Hepatocyte (in vitro differentiated cells): ENCODE measurements around the gene KDELR3. TPM values are rescaled to one million over a fixed set of nuclear protein-coding genes. Genes with fewer than 3 reads are reported as not detected.

Source experiments
- DNase-seq: peaks from one replicate; pipeline ENCODE4 v3.0.0-alpha.2; 2016; ENCODE audit warnings: low spot score
- H2AFZ ChIP-seq: fragments of 200-600 bp; sonication (generic); 2 replicates; pipeline ENCODE4 v1.6.0; 2016; ENCODE audit warnings: antibody characterized with exemption, mild to moderate bottlenecking
- H3K27ac ChIP-seq: fragments of 200-600 bp; sonication (generic); 2 replicates; pipeline ENCODE4 v1.5.1; 2016; ENCODE audit warnings: mild to moderate bottlenecking
- H3K27me3 ChIP-seq: fragments of 200-600 bp; sonication (generic); 2 replicates; pipeline ENCODE4 v1.6.1; 2016
- H3K36me3 ChIP-seq: fragments of 200-600 bp; sonication (generic); replicated peaks from 2 replicates; pipeline ENCODE4 v1.5.1; 2016; ENCODE audit warnings: low read depth; ENCODE audit not compliant: insufficient read depth
- H3K4me1 ChIP-seq: fragments of 200-600 bp; sonication (generic); 2 replicates; pipeline ENCODE4 v1.5.1; 2016; ENCODE audit warnings: mild to moderate bottlenecking, moderate library complexity; ENCODE audit not compliant: insufficient read depth
- H3K4me2 ChIP-seq: fragments of 200-600 bp; sonication (generic); 2 replicates; pipeline ENCODE4 v1.6.0; 2016
- H3K4me3 ChIP-seq: fragments of 200-600 bp; sonication (generic); 2 replicates; pipeline ENCODE4 v1.5.1; 2016; ENCODE audit warnings: mild to moderate bottlenecking
- H3K79me2 ChIP-seq: fragments of 200-600 bp; sonication (generic); 2 replicates; pipeline ENCODE4 v1.6.0; 2017; ENCODE audit warnings: mild to moderate bottlenecking
- H3K9me2 ChIP-seq: fragments of 200-600 bp; sonication (generic); replicated peaks from 2 replicates; pipeline ENCODE4 v1.6.0; 2017; ENCODE audit warnings: mild to moderate bottlenecking; ENCODE audit not compliant: insufficient read depth
- H3K9me3 ChIP-seq: fragments of 200-600 bp; sonication (generic); 2 replicates; pipeline ENCODE4 v1.5.1; 2016; ENCODE audit warnings: low read depth, mild to moderate bottlenecking
- H4K20me1 ChIP-seq: fragments of 200-600 bp; sonication (generic); 2 replicates; pipeline ENCODE4 v1.6.0; 2016; ENCODE audit warnings: mild to moderate bottlenecking; ENCODE audit not compliant: insufficient read depth, poor library complexity, severe bottlenecking
- CTCF ChIP-seq: fragments of 200-600 bp; sonication (generic); IDR thresholded peaks from 2 replicates; pipeline ENCODE4 v1.5.1; 2016; ENCODE audit warnings: antibody characterized with exemption, mild to moderate bottlenecking; ENCODE audit not compliant: poor library complexity
- EZH2 ChIP-seq: fragments of 200-600 bp; sonication (generic); IDR thresholded peaks from 2 replicates; pipeline ENCODE4 v1.6.1; 2016; ENCODE audit warnings: antibody characterized with exemption, mild to moderate bottlenecking, borderline replicate concordance
- EZH2phosphoT487 ChIP-seq: fragments of 200-600 bp; sonication (generic); IDR thresholded peaks from one replicate; pipeline ENCODE4 v1.6.1; 2018; ENCODE audit warnings: antibody characterized with exemption, mild to moderate bottlenecking, low read depth, moderate library complexity; ENCODE audit not compliant: unreplicated experiment, severe bottlenecking
- whole genome bisulfite sequencing: methylation state at CpG from one replicate; pipeline ENCODE4 v1.1.6; 2016; ENCODE audit warnings: low lambda C conversion rate; ENCODE audit errors: missing lambda C conversion rate; 5-methylcytosine and 5-hydroxymethylcytosine counted together
- polyA plus RNA-seq: library from polyadenylated mRNA; unstranded; fragments of >200 nt; fragmentation: Nextera tagmentation; extraction: Ambion mirVana; gene quantifications from 2 replicates; pipeline ENCODE4 v1.2.1, GENCODE V29; 2016
- total RNA-seq: library from RNA; depleted of rRNA; stranded (reverse); fragments of >200 nt; gene quantifications from 2 replicates; pipeline ENCODE4 v1.2.3, GENCODE V29; 2014

The KDELR3 gene
- total and polyA plus RNA-seq, 2 experiments from 2014 or later = 92.4 to 171 TPM

- Histone ChIP-seq H3K27me3 (no peaks in the 10 kb centered on the region), H3K36me3 (no peaks in the 10 kb centered on the region), H3K9me3 (no peaks in the 10 kb centered on the region), H4K20me1 (no peaks in the 10 kb centered on the region), H2AFZ (no peak overlapping the region), H3K9me2 (no peaks in the 10 kb centered on the region), H3K4me3 (no peak overlapping the region), H3K4me2 (no peak overlapping the region), H3K27ac (no peak overlapping the region), H3K79me2 (no peaks in the 10 kb centered on the region), H3K4me1 (no peaks in the 10 kb centered on the region)
- TF ChIP-seq CTCF = no peak
- 70% methylated on average over 3 of the region's 3 CpGs for WGBS
- DNase-seq = peak; percentile 14
Observed at GRCh38 chr22:38523029-38523428, 55.1 kb downstream of the KDELR3 start.

GRCh38 chr22:38523479-38523878 lies 55.6 kb downstream of the KDELR3 start:
- H3K27me3 ChIP-seq = no peaks in the 10 kb centered on the region
- H4K20me1 ChIP-seq = no peaks in the 10 kb centered on the region
- H3K4me2 ChIP-seq = no peak overlapping the region
- H3K27ac ChIP-seq = no peak overlapping the region
- no peaks in the 10 kb centered on the region for H3K9me2 ChIP-seq
- no peaks in the 10 kb centered on the region for H3K36me3 ChIP-seq
- H3K4me3 ChIP-seq = no peak overlapping the region
- no peaks in the 10 kb centered on the region for H3K9me3 ChIP-seq
- 99% methylated on average over 5 of the region's 5 CpGs for WGBS
- DNase-seq = no peak
- no peak overlapping the region for H2AFZ ChIP-seq
- TF ChIP-seq CTCF (no peak), EZH2 (no peak), EZH2phosphoT487 (no peak)
- H3K79me2 ChIP-seq = no peaks in the 10 kb centered on the region
- no peaks in the 10 kb centered on the region for H3K4me1 ChIP-seq

GRCh38 chr22:38524429-38524828 lies 56.5 kb downstream of the KDELR3 start:
- Histone ChIP-seq H3K9me2 (no peaks in the 10 kb centered on the region), H2AFZ (no peak overlapping the region), H3K4me1 (no peaks in the 10 kb centered on the region), H4K20me1 (no peaks in the 10 kb centered on the region), H3K4me3 (no peak overlapping the region), H3K79me2 (no peaks in the 10 kb centered on the region), H3K27me3 (no peaks in the 10 kb centered on the region), H3K4me2 (no peak overlapping the region), H3K36me3 (no peaks in the 10 kb centered on the region), H3K9me3 (no peaks in the 10 kb centered on the region), H3K27ac (no peak overlapping the region)
- WGBS = 95% methylated on average over 3 of the region's 3 CpGs
- DNase-seq = no peak
- no peak for TF ChIP-seq EZH2
- no peak for TF ChIP-seq CTCF
- TF ChIP-seq EZH2phosphoT487 = no peak

GRCh38 chr22:38531251-38531938 lies 63.5 kb downstream of the KDELR3 start:
- H3K4me1 ChIP-seq = no peaks in the 10 kb centered on the region
- no peak overlapping the region for H2AFZ ChIP-seq
- H3K9me3 ChIP-seq = no peaks in the 10 kb centered on the region
- DNase-seq = no peak
- no peaks in the 10 kb centered on the region for H3K79me2 ChIP-seq
- H4K20me1 ChIP-seq = no peaks in the 10 kb centered on the region
- no peaks in the 10 kb centered on the region for H3K9me2 ChIP-seq
- no peaks in the 10 kb centered on the region for H3K36me3 ChIP-seq
- no peak overlapping the region for H3K4me3 ChIP-seq
- TF ChIP-seq EZH2 (no peak), EZH2phosphoT487 (no peak), CTCF (no peak)
- H3K4me2 ChIP-seq = no peak overlapping the region
- 95% methylated on average over 4 of the region's 4 CpGs for WGBS
- no peaks in the 10 kb centered on the region for H3K27me3 ChIP-seq
- no peak overlapping the region for H3K27ac ChIP-seq
